Measurements from ENCODE around the gene FHIT.

The FHIT gene

GRCh38 chr3:61134532-61134931 is 116.7 kb downstream of the FHIT start:
- TF ChIP-seq TAF1 (IDR thresholded peaks at IDR 0.05; ENCODE audit: borderline replicate concordance, insufficient read depth, low read length) (no peak), POLR2AphosphoS5 (IDR thresholded peaks at IDR 0.05; ENCODE audit: low read depth, low read length) (no peak), FOXP2 (optimal IDR thresholded peaks at IDR 0.05; ENCODE audit: borderline replicate concordance, extremely low read depth, extremely low read length, insufficient read depth) (no peak), SIN3A (IDR thresholded peaks at IDR 0.05; ENCODE audit: borderline replicate concordance, insufficient read depth, low read length) (no peak), REST (IDR thresholded peaks at IDR 0.05; ENCODE audit: insufficient read depth in 1 of 2, low read depth in 2 of 2, low read length in 2 of 2) (no peak)

GRCh38 chr3:61132062-61132461 is 119.2 kb downstream of the FHIT start:
- TF ChIP-seq TAF1 (IDR thresholded peaks at IDR 0.05; ENCODE audit: borderline replicate concordance, insufficient read depth, low read length) (no peak), SIN3A (IDR thresholded peaks at IDR 0.05; ENCODE audit: borderline replicate concordance, insufficient read depth, low read length) (no peak), REST (IDR thresholded peaks at IDR 0.05; ENCODE audit: insufficient read depth in 1 of 2, low read depth in 2 of 2, low read length in 2 of 2) (no peak), POLR2AphosphoS5 (IDR thresholded peaks at IDR 0.05; ENCODE audit: low read depth, low read length) (no peak), FOXP2 (optimal IDR thresholded peaks at IDR 0.05; ENCODE audit: borderline replicate concordance, extremely low read depth, extremely low read length, insufficient read depth) (no peak)

GRCh38 chr3:61118830-61119229 is 132.4 kb downstream of the FHIT start:
- no peak for TF ChIP-seq REST (IDR thresholded peaks at IDR 0.05; ENCODE audit: insufficient read depth in 1 of 2, low read depth in 2 of 2, low read length in 2 of 2)
- no peak for TF ChIP-seq TAF1 (IDR thresholded peaks at IDR 0.05; ENCODE audit: borderline replicate concordance, insufficient read depth, low read length)
- no peak for TF ChIP-seq POLR2AphosphoS5 (IDR thresholded peaks at IDR 0.05; ENCODE audit: low read depth, low read length)
- no peak for TF ChIP-seq SIN3A (IDR thresholded peaks at IDR 0.05; ENCODE audit: borderline replicate concordance, insufficient read depth, low read length)
- no peak for TF ChIP-seq FOXP2 (optimal IDR thresholded peaks at IDR 0.05; ENCODE audit: borderline replicate concordance, extremely low read depth, extremely low read length, insufficient read depth)

- TF ChIP-seq REST (IDR thresholded peaks at IDR 0.05; ENCODE audit: insufficient read depth in 1 of 2, low read depth in 2 of 2, low read length in 2 of 2) (no peak), FOXP2 (optimal IDR thresholded peaks at IDR 0.05; ENCODE audit: borderline replicate concordance, extremely low read depth, extremely low read length, insufficient read depth) (no peak), POLR2AphosphoS5 (IDR thresholded peaks at IDR 0.05; ENCODE audit: low read depth, low read length) (no peak), TAF1 (IDR thresholded peaks at IDR 0.05; ENCODE audit: borderline replicate concordance, insufficient read depth, low read length) (no peak), SIN3A (IDR thresholded peaks at IDR 0.05; ENCODE audit: borderline replicate concordance, insufficient read depth, low read length) (no peak)
These were observed 134.0 kb downstream of the FHIT start for GRCh38 chr3:61117045-61117898.
